ENCODE measurements around the gene R3HDML. TPM values are rescaled to one million over a fixed set of nuclear protein-coding genes. Genes with fewer than 3 reads are reported as not detected.
"Not testable (repeated sequence)": the region's sequence is repeated elsewhere in the genome, so short reads cannot be mapped to it uniquely, and the experiment has no call there.

The R3HDML gene
- total and polyA plus RNA-seq, 9 donors = not detected

- no peak for TF ChIP-seq CTCF (IDR thresholded peaks at IDR 0.05)
- no peak for TF ChIP-seq EP300 (IDR thresholded peaks at IDR 0.05)
- no peak for TF ChIP-seq POLR2A (IDR thresholded peaks at IDR 0.05)
- Histone ChIP-seq H3K9me3 (no peaks in the 10 kb centered on the region), H3K4me1 (ENCODE audit: insufficient read depth) (no peaks in the 10 kb centered on the region), H3K27ac (no peak overlapping the region), H3K4me3 (peak overlapping the region; percentile 23), H3K27me3 (no peaks in the 10 kb centered on the region), H3K36me3 (no peaks in the 10 kb centered on the region)
- DNase-seq = no peak
- intact Hi-C loops (cut with DNase I) = no loop called here
- 12 to 14% (median 12%) methylated on average over 47 to 50 of the region's 50 CpGs for WGBS, 3 donors
These were observed 10.3 kb upstream of the R3HDML start for GRCh38 chr20:44326391-44327159.

- WGBS, 3 donors = 86 to 91% (median 87%) methylated on average over 7 of the region's 7 CpGs
- H3K4me3 ChIP-seq; H3K27ac ChIP-seq; H3K36me3 ChIP-seq; H3K9me3 ChIP-seq; H3K27me3 ChIP-seq; intact Hi-C loops (cut with DNase I); DNase-seq; H3K4me1 ChIP-seq (ENCODE audit: insufficient read depth): not testable (repeated sequence)
These were observed 9.1 kb upstream of the R3HDML start for GRCh38 chr20:44327748-44328147.

DNA sequence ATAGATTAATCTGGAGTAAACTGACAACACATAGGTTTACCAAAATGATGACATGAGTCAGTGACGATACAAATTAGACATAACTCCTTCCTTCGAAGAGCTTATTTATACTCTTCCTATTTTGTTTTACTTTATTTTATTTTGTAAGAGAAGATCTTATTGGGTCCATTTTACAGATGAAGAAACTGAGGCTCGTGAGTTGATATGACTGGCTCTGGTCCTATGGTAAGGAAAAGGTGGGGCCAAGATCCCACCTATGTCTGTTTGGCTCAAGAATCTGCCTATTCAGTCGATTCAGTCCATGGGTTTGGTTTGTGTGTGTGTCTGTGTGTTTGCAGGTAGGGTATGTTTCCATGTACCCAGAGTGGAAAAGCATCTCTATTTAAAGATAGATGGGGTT lies 8.4 kb upstream of the R3HDML start:
- H3K27ac ChIP-seq = no peak overlapping the region
- intact Hi-C loops (cut with DNase I) = no loop called here
- H3K27me3 ChIP-seq = no peaks in the 10 kb centered on the region

GRCh38 chr20:44331201-44331600 lies 5.6 kb upstream of the R3HDML start:
- 93 to 95% (median 94%) methylated on average over 2 of the region's 2 CpGs for WGBS, 3 donors
- no peak for DNase-seq

More for the DNA sequence above, 8.4 kb upstream of the R3HDML start:
- 79 to 89% (median 84%) methylated on average over 4 of the region's 4 CpGs for WGBS, 3 donors
- DNase-seq = no peak
- TF ChIP-seq POLR2A (IDR thresholded peaks at IDR 0.05) = no peak
- TF ChIP-seq CTCF (IDR thresholded peaks at IDR 0.05) = no peak
- no peak for TF ChIP-seq EP300 (IDR thresholded peaks at IDR 0.05)
- H3K4me1 ChIP-seq (ENCODE audit: insufficient read depth) = no peaks in the 10 kb centered on the region
- no peaks in the 10 kb centered on the region for H3K36me3 ChIP-seq
- no peaks in the 10 kb centered on the region for H3K9me3 ChIP-seq
- H3K4me3 ChIP-seq = no peak overlapping the region

More at GRCh38 chr20:44331201-44331600, 5.6 kb upstream of the R3HDML start:
- H3K9me3 ChIP-seq = no peaks in the 10 kb centered on the region
- no peak for TF ChIP-seq CTCF (IDR thresholded peaks at IDR 0.05)
- no peak for TF ChIP-seq POLR2A (IDR thresholded peaks at IDR 0.05)
- no peak for TF ChIP-seq EP300 (IDR thresholded peaks at IDR 0.05)
- H3K36me3 ChIP-seq = no peaks in the 10 kb centered on the region
- intact Hi-C loops (cut with DNase I) = no loop called here
- no peaks in the 10 kb centered on the region for H3K4me1 ChIP-seq (ENCODE audit: insufficient read depth)
- H3K27me3 ChIP-seq = no peaks in the 10 kb centered on the region
- no peak overlapping the region for H3K4me3 ChIP-seq
- H3K27ac ChIP-seq = no peak overlapping the region
